ENCODE data around the gene ZNF8. TPM values are rescaled to one million over a fixed set of nuclear protein-coding genes. Genes with fewer than 3 reads are reported as not detected.

ZNF8 gene
- total RNA-seq, 2 donors from 2014 or later, result 5.8 to 6.9 TPM

GRCh38 chr19:58274771-58275201 is 4.0 kb upstream of the ZNF8 start:
- TF ChIP-seq CTCF (IDR thresholded peaks at IDR 0.05), result no peak
- DNase-seq (ENCODE audit: low spot score), result no peak
- Histone ChIP-seq H3K4me3 (no peak overlapping the region), H3K4me1 (peaks cover 0 to 11% of the 10 kb centered on the region in 2 donors), H3K27me3 (no peaks in the 10 kb centered on the region), H3K27ac (no peak overlapping the region), H3K36me3 (peaks cover 43% of the 10 kb centered on the region), H3K9me3 (peaks cover 15 to 65% of the 10 kb centered on the region in 2 donors)

DNA sequence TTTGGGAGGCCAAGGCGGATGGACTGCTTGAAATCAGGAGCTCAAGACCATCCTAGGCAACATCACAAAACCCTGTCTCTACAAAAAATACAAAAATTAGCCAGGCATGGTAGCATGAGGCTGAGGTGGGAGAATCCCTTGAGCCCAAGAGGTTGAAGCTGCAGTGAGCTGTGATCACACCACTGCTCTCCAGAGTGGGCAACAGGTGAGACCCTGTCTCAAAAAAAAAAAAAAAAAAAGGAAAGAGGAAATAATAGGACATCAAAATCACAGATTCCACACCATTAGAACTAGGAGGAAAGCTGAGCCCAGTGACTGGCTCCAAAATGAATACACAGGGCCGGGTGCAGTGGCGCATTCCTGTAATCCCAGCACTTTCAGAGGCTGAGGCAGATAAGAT is 3.2 kb upstream of the ZNF8 start:
- Histone ChIP-seq H3K27ac (no peak overlapping the region), H3K4me1 (peaks cover 0 to 18% of the 10 kb centered on the region in 2 donors), H3K9me3 (peaks cover 15 to 57% of the 10 kb centered on the region in 2 donors), H3K27me3 (no peaks in the 10 kb centered on the region), H3K36me3 (peaks cover 39% of the 10 kb centered on the region), H3K4me3 (no peak overlapping the region)
- TF ChIP-seq CTCF (IDR thresholded peaks at IDR 0.05), result no peak
- no peak for DNase-seq (ENCODE audit: low spot score)

DNA sequence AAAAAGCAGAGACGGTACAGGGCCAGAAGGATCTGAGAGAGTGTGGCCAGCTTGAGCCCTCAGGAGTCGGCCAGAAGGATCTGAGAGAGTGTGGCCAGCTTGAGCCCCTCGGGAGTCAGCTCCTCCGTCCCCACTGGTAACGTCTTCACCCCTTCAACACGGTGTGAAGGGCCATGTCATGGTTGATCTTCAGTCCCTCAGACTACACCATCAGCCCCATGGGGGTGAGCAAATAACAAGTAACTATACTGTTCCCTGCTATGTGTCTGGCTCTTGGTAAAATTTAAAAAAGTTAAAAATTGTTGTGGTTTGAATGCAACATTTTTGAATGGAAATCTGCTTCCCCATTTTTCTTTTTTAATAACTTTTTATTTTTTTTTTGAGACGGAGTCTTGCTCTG is 1.6 kb upstream of the ZNF8 start:
- peaks cover 25% of the 10 kb centered on the region for H3K36me3 ChIP-seq
- TF ChIP-seq CTCF (IDR thresholded peaks at IDR 0.05), result no peak
- H3K9me3 ChIP-seq, result peaks cover 10 to 41% of the 10 kb centered on the region in 2 donors
- H3K4me3 ChIP-seq, result no peak overlapping the region
- H3K4me1 ChIP-seq, result peaks cover 0 to 26% of the 10 kb centered on the region in 2 donors
- no peak overlapping the region for H3K27ac ChIP-seq
- H3K27me3 ChIP-seq, result no peaks in the 10 kb centered on the region
- no peak for DNase-seq (ENCODE audit: low spot score)

- peaks cover 8 to 33% of the 10 kb centered on the region in 2 donors for H3K9me3 ChIP-seq
- no peaks in the 10 kb centered on the region for H3K27me3 ChIP-seq
- peaks cover 19% of the 10 kb centered on the region for H3K36me3 ChIP-seq
- DNase-seq (ENCODE audit: low spot score), result no peak
- no peak for TF ChIP-seq CTCF (IDR thresholded peaks at IDR 0.05)
- peaks cover 0 to 26% of the 10 kb centered on the region in 2 donors for H3K4me1 ChIP-seq
- H3K27ac ChIP-seq, result peak overlapping the region; percentile 94 to 96
- peak overlapping the region; percentile 91 to 92 for H3K4me3 ChIP-seq
Observed at GRCh38 chr19:58277748-58278540, 811 bp upstream of the ZNF8 start.

DNA sequence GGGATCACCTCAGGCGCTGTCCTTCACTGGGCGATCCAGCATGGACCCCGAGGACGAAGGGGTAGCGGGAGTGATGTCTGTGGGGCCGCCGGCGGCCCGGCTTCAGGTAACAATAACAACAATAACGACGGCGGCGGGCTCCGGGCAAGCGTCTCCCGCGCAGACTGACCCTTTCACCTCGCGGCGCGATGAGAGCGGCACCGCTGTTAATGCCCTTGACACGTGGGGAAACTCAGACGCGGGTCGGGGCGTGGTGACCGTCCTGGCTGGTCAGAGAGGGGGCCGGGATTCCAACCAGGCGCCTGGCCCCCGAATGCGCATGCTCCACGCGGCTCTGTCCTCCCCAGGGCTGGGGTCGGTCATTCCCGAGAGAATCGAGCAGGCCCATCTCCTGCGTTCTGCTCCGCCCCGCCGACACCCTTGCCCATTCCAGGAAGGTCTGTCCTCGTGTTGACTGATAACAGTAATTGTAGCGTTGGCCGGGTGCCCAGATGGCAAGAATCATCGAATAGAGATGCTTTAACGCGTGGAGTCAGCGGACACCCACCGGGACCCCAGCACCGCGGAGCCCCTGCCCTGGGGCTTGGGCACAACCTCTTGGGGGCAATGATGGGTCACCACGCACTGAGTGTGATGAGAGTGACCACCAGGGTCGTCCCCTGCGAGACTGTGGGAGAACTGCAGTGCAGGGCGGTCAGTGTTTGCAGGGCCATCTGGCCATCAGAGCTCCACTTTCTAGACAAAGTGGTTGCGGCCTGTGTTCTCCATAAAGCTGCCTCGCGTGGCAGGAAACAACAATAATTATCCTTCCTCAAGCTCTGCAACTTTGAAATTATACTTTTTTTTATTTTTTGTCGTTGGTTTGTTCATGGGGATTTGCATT is 528 bp downstream of the ZNF8 start:
- DNase-seq (ENCODE audit: low spot score), result peak; percentile 81
- H3K9me3 ChIP-seq, result peaks cover 7 to 20% of the 10 kb centered on the region in 2 donors
- H3K27ac ChIP-seq, result peak overlapping the region; percentile 94 to 96
- no peaks in the 10 kb centered on the region for H3K27me3 ChIP-seq
- peaks cover 0 to 26% of the 10 kb centered on the region in 2 donors for H3K4me1 ChIP-seq
- peaks cover 11% of the 10 kb centered on the region for H3K36me3 ChIP-seq
- peak overlapping the region; percentile 91 to 92 for H3K4me3 ChIP-seq
- TF ChIP-seq CTCF (IDR thresholded peaks at IDR 0.05), result no peak
